HEK293T (cell line): ENCODE results near the gene C17orf50.
"Not testable (repeated sequence)": the region's sequence is repeated elsewhere in the genome, so short reads cannot be mapped to it uniquely, and the experiment has no call there.

Source experiments
- CTCF ChIA-PET: fragments of 350-600 bp; formaldehyde crosslinking; extraction: SDS; loops from one replicate; lab custom pipeline; 2021; ENCODE audit warnings: antibody characterized with exemption, inconsistent platforms; lab: Yijun Ruan, JAX
- POLR2A ChIA-PET: fragments of 350-600 bp; formaldehyde crosslinking; extraction: SDS; loops from one replicate; lab custom pipeline; 2020; ENCODE audit warnings: antibody characterized with exemption, inconsistent platforms; lab: Yijun Ruan, JAX
- DNase-seq: peaks from one replicate; pipeline ENCODE4 v3.0.0; 2012; ENCODE audit warnings: mixed read lengths; ENCODE audit errors: extremely low spot score
- ARNT ChIP-seq: fragments of 450-650 bp; IDR thresholded peaks from 2 replicates; pipeline ENCODE4 v1.6.1; 2017; ENCODE audit warnings: mild to moderate bottlenecking
- BHLHE40 ChIP-seq: fragments of 450-650 bp; IDR thresholded peaks from 2 replicates; pipeline ENCODE4 v1.6.1; 2016; ENCODE audit warnings: mild to moderate bottlenecking, moderate library complexity, borderline replicate concordance
- CTBP1 ChIP-seq: fragments of 450-650 bp; IDR thresholded peaks from 2 replicates; pipeline ENCODE4 v1.6.1; 2016; ENCODE audit warnings: borderline replicate concordance
- ELF4 ChIP-seq: fragments of 450-650 bp; IDR thresholded peaks from 2 replicates; pipeline ENCODE4 v1.6.1; 2017; ENCODE audit warnings: antibody characterized with exemption
- FOXA1 ChIP-seq: fragments of 450-650 bp; IDR thresholded peaks from 2 replicates; pipeline ENCODE4 v1.6.1; 2016; ENCODE audit warnings: mild to moderate bottlenecking
- FOXK2 ChIP-seq: fragments of 450-650 bp; IDR thresholded peaks from 2 replicates; pipeline ENCODE4 v1.6.1; 2016; ENCODE audit warnings: mild to moderate bottlenecking
- FOXM1 ChIP-seq: fragments of 450-650 bp; IDR thresholded peaks from 2 replicates; pipeline ENCODE4 v1.6.1; 2017; ENCODE audit warnings: mild to moderate bottlenecking, borderline replicate concordance
- HDGF ChIP-seq: fragments of 450-650 bp; IDR thresholded peaks from 2 replicates; pipeline ENCODE4 v1.6.1; 2017; ENCODE audit warnings: antibody characterized with exemption, borderline replicate concordance
- L3MBTL2 ChIP-seq: fragments of 450-650 bp; conservative IDR thresholded peaks from 2 replicates; pipeline ENCODE4 v1.6.1; 2016; ENCODE audit warnings: mild to moderate bottlenecking
- LEF1 ChIP-seq: fragments of 450-650 bp; IDR thresholded peaks from 2 replicates; pipeline ENCODE4 v1.6.1; 2017; ENCODE audit warnings: mild to moderate bottlenecking, borderline replicate concordance
- NFRKB ChIP-seq: fragments of 450-650 bp; IDR thresholded peaks from 2 replicates; pipeline ENCODE4 v1.6.1; 2016; ENCODE audit warnings: mild to moderate bottlenecking, moderate library complexity
- SP1 ChIP-seq: fragments of 450-650 bp; IDR thresholded peaks from 2 replicates; pipeline ENCODE4 v1.6.1; 2017
- SUZ12 ChIP-seq: fragments of 450-650 bp; IDR thresholded peaks from 2 replicates; pipeline ENCODE4 v1.6.1; 2016; ENCODE audit warnings: mild to moderate bottlenecking
- TARDBP ChIP-seq: fragments of 450-650 bp; IDR thresholded peaks from 2 replicates; pipeline ENCODE4 v1.6.1; 2016
- ZNF384 ChIP-seq: fragments of 450-650 bp; IDR thresholded peaks from 2 replicates; pipeline ENCODE4 v1.6.1; 2016
- TF ChIP-seq, protein P1 (sequence below): fragments of 450-650 bp; IDR thresholded peaks from 2 replicates; pipeline ENCODE4 v1.6.1; 2016

Gene C17orf50

GRCh38 chr17:35748341-35748841 is 12.3 kb upstream of the C17orf50 start:
- POLR2A ChIA-PET = interaction anchor here (1.3 to 2.0 kb wide), 2 partner anchors 60 to 170 kb away, joined by 5 to 9 read pairs; partner anchors contain the start of genes PEX12 and TAF15
- CTCF ChIA-PET = interaction anchor here (4.0 to 6.4 kb wide), 2 partner anchors 16 to 136 kb away, joined by 13 to 50 read pairs; no protein-coding TSS in a partner anchor
- DNase-seq = no peak
- no peak for TF ChIP-seq BHLHE40
- no peak for TF ChIP-seq TARDBP
- no peak for TF ChIP-seq NFRKB
- TF ChIP-seq, protein P1, sequence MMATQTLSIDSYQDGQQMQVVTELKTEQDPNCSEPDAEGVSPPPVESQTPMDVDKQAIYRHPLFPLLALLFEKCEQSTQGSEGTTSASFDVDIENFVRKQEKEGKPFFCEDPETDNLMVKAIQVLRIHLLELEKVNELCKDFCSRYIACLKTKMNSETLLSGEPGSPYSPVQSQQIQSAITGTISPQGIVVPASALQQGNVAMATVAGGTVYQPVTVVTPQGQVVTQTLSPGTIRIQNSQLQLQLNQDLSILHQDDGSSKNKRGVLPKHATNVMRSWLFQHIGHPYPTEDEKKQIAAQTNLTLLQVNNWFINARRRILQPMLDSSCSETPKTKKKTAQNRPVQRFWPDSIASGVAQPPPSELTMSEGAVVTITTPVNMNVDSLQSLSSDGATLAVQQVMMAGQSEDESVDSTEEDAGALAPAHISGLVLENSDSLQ = no peak
- no peak for TF ChIP-seq FOXK2
- no peak for TF ChIP-seq FOXM1
- TF ChIP-seq ZNF384 = no peak
- TF ChIP-seq LEF1 = no peak
- no peak for TF ChIP-seq HDGF
- no peak for TF ChIP-seq L3MBTL2
- TF ChIP-seq CTBP1 = no peak
- TF ChIP-seq ARNT = no peak
- TF ChIP-seq SUZ12 = no peak
- no peak for TF ChIP-seq SP1
- TF ChIP-seq FOXA1 = no peak

GRCh38 chr17:35748979-35749378 is 11.7 kb upstream of the C17orf50 start:
- no peak for TF ChIP-seq ARNT
- no peak for TF ChIP-seq BHLHE40
- no peak for TF ChIP-seq SP1
- TF ChIP-seq, protein P1 = no peak
- no peak for TF ChIP-seq ZNF384
- no peak for TF ChIP-seq L3MBTL2
- no peak for TF ChIP-seq CTBP1
- TF ChIP-seq LEF1 = no peak
- TF ChIP-seq FOXA1 = no peak
- no peak for TF ChIP-seq ELF4
- no peak for TF ChIP-seq NFRKB
- ChIA-PET POLR2A (interaction anchor here (1.3 kb wide), 1 partner anchor 170 kb away, joined by 5 read pairs; the partner anchor contains the start of gene PEX12), CTCF (interaction anchor here (4.0 to 6.4 kb wide), 2 partner anchors 15 to 136 kb away, joined by 13 to 50 read pairs; no protein-coding TSS in a partner anchor)

DNA sequence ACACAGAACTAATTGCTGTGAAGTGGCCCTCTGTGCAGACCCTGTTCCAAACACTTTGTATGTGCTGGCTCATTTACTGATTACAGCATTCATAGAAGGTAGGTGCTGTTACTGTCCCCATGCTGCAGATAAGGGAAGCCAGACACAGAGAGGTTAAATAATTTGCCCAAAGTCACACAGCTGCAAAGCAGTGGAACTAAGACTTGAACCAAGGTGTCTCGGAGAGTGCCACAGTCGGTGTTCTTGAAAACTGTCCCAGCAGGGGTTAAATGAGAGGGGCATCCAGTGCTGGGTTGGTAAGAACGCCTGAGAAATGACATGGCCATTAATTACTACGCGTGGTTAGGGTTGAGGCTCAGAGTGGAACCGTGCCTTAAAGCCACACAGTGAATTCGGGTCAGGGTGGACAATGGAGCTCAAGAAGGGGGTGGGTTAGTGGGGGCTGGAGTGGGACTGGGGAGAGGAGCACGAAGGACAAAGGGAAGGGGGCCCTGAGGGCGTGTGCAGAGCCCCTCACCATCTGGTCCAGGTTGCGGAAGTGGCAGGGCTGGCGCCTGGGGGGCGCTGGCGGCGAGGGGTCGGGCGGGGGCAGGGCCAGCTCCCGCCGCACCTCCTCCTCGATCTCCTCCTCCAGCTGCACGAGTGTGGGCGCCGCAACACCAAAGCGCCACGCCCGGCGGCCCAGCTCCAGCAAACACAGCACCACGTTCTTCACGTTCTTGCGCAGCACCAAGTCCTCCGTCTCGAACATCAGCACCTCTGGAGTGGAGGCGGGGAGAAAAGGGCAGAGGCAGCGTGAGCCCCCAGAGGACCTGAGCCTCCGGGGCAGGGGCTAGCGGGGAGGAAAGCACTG is 10.9 kb upstream of the C17orf50 start:
- TF ChIP-seq FOXA1 = no peak
- TF ChIP-seq, protein P1 = no peak
- no peak for TF ChIP-seq ELF4
- no peak for TF ChIP-seq LEF1
- DNase-seq = no peak
- CTCF ChIA-PET = interaction anchor here (4.0 to 6.4 kb wide), 2 partner anchors 14 to 137 kb away, joined by 13 to 50 read pairs; no protein-coding TSS in a partner anchor
- POLR2A ChIA-PET = interaction anchor here (1.0 to 1.3 kb wide), 2 partner anchors 15 to 171 kb away, joined by 3 to 5 read pairs; partner anchors contain the start of gene PEX12

More at GRCh38 chr17:35748979-35749378, 11.7 kb upstream of the C17orf50 start:
- DNase-seq = no peak

GRCh38 chr17:35750526-35751395 is 9.9 kb upstream of the C17orf50 start:
- CTCF ChIA-PET = interaction anchor here (1.1 to 6.4 kb wide), 3 partner anchors 13 to 138 kb away, joined by 3 to 50 read pairs (median 13); no protein-coding TSS in a partner anchor
- TF ChIP-seq FOXK2 (no peak), L3MBTL2 (no peak), SUZ12 (no peak), FOXM1 (no peak), HDGF (no peak), ELF4 (no peak), LEF1 (no peak), SP1 (no peak), NFRKB (no peak), ARNT (no peak), ZNF384 (no peak), TARDBP (no peak), BHLHE40 (no peak), FOXA1 (no peak)
- TF ChIP-seq, protein P1 = no peak
- POLR2A ChIA-PET = interaction anchor here (1.0 kb wide), 1 partner anchor 14 kb away, joined by 3 read pairs; no protein-coding TSS in a partner anchor
- no peak for DNase-seq

GRCh38 chr17:35751541-35751940 is 9.1 kb upstream of the C17orf50 start:
- POLR2A ChIA-PET, DNase-seq: not testable (repeated sequence)
- CTCF ChIA-PET = interaction anchor here (1.1 to 6.4 kb wide), 2 partner anchors 134 to 139 kb away, joined by 3 to 50 read pairs; no protein-coding TSS in a partner anchor
